ENCODE measurements around the gene SLC26A11.
A peak's percentile ranks its signal among the peaks of the same experiment; 100 is the strongest.

The SLC26A11 gene

DNA sequence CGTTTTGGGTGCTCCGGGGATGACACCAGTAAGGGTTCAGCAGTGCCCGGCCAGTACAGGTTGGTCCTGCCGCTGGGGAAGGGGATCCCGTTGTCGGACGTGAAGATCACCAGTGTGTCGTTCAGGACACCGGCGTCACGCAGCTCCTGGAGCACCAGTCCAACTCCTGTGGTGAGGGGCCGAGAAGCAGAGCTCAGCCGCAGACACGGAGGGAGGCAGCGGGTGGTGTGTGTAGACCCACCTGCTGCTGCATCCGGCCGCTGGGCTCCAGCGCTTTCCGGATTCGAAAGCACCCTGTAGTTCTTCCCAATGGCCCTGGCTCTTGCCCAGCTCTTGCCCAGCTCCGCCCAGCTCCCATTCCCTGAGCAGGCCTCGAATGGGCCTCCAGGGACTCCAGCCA is 8.1 kb upstream of the SLC26A11 start:
- DNase-seq (ENCODE audit: low read depth in 1 of 2, low spot score in 1 of 2): no peak
- H3K27me3 ChIP-seq (ENCODE audit: insufficient read depth, poor library complexity, severe bottlenecking): peaks cover 7% of the 10 kb centered on the region
- H3K4me3 ChIP-seq (replicated peaks; ENCODE audit: insufficient read depth, low read length): no peak overlapping the region
- H3K27ac ChIP-seq (replicated peaks): no peak overlapping the region
- TF ChIP-seq, protein P1, sequence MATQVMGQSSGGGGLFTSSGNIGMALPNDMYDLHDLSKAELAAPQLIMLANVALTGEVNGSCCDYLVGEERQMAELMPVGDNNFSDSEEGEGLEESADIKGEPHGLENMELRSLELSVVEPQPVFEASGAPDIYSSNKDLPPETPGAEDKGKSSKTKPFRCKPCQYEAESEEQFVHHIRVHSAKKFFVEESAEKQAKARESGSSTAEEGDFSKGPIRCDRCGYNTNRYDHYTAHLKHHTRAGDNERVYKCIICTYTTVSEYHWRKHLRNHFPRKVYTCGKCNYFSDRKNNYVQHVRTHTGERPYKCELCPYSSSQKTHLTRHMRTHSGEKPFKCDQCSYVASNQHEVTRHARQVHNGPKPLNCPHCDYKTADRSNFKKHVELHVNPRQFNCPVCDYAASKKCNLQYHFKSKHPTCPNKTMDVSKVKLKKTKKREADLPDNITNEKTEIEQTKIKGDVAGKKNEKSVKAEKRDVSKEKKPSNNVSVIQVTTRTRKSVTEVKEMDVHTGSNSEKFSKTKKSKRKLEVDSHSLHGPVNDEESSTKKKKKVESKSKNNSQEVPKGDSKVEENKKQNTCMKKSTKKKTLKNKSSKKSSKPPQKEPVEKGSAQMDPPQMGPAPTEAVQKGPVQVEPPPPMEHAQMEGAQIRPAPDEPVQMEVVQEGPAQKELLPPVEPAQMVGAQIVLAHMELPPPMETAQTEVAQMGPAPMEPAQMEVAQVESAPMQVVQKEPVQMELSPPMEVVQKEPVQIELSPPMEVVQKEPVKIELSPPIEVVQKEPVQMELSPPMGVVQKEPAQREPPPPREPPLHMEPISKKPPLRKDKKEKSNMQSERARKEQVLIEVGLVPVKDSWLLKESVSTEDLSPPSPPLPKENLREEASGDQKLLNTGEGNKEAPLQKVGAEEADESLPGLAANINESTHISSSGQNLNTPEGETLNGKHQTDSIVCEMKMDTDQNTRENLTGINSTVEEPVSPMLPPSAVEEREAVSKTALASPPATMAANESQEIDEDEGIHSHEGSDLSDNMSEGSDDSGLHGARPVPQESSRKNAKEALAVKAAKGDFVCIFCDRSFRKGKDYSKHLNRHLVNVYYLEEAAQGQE (IDR thresholded peaks at IDR 0.05; ENCODE audit: insufficient replicate concordance, low read depth): no peak
- TF ChIP-seq SPI1 (IDR thresholded peaks at IDR 0.05; ENCODE audit: borderline replicate concordance, low read depth) (no peak), POLR2AphosphoS5 (IDR thresholded peaks at IDR 0.05; ENCODE audit: low read depth) (no peak), GABPA (IDR thresholded peaks at IDR 0.05; ENCODE audit: low read depth) (no peak)
- TF ChIP-seq, protein P2, sequence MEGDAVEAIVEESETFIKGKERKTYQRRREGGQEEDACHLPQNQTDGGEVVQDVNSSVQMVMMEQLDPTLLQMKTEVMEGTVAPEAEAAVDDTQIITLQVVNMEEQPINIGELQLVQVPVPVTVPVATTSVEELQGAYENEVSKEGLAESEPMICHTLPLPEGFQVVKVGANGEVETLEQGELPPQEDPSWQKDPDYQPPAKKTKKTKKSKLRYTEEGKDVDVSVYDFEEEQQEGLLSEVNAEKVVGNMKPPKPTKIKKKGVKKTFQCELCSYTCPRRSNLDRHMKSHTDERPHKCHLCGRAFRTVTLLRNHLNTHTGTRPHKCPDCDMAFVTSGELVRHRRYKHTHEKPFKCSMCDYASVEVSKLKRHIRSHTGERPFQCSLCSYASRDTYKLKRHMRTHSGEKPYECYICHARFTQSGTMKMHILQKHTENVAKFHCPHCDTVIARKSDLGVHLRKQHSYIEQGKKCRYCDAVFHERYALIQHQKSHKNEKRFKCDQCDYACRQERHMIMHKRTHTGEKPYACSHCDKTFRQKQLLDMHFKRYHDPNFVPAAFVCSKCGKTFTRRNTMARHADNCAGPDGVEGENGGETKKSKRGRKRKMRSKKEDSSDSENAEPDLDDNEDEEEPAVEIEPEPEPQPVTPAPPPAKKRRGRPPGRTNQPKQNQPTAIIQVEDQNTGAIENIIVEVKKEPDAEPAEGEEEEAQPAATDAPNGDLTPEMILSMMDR (IDR thresholded peaks at IDR 0.05; ENCODE audit: insufficient read depth, low read length): no peak

- no peak for DNase-seq (ENCODE audit: low read depth in 1 of 2, low spot score in 1 of 2)
- TF ChIP-seq SPI1 (IDR thresholded peaks at IDR 0.05; ENCODE audit: borderline replicate concordance, low read depth) (no peak), GABPA (IDR thresholded peaks at IDR 0.05; ENCODE audit: low read depth) (no peak), POLR2AphosphoS5 (IDR thresholded peaks at IDR 0.05; ENCODE audit: low read depth) (no peak)
- TF ChIP-seq, protein P1 (IDR thresholded peaks at IDR 0.05; ENCODE audit: insufficient replicate concordance, low read depth): no peak
- TF ChIP-seq, protein P2 (IDR thresholded peaks at IDR 0.05; ENCODE audit: insufficient read depth, low read length): no peak
- peaks cover 11% of the 10 kb centered on the region for H3K27me3 ChIP-seq (ENCODE audit: insufficient read depth, poor library complexity, severe bottlenecking)
- H3K27ac ChIP-seq (replicated peaks): no peak overlapping the region
- no peak overlapping the region for H3K4me3 ChIP-seq (replicated peaks; ENCODE audit: insufficient read depth, low read length)
These were observed 7.7 kb upstream of the SLC26A11 start for GRCh38 chr17:80212511-80212910.

DNA sequence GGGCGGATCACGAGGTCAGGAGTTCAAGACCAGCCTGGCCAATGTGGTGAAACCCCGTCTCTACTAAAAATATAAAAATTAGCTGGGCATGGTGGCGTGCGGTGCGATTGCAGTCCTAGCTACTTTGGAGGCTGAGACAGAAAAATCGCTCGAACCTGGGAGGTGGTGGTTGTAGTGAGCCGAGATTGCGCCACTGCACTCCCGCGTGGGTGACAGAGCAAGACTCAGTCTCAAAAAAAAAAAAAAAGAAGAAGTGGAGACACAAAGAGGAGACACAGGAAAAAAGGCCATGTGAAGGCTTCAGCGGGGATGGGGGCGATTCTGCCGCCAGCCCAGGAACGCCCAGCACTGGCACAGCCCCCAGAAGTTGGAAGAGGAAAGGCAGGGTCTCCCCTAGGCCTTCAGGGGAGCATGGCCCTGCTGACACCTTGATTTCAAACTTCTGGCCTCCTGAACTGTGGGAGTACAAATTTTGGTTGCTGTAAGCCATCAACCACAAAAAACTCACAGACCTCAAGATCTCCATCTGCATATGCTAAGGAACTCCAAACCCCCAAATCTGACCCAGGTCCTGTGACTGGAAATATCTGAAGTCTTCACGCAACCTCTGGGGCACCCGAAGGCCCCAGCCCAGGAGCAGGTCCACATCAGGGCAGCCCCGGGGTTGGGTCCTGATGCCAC is 7.1 kb upstream of the SLC26A11 start:
- Histone ChIP-seq H3K27me3 (ENCODE audit: insufficient read depth, poor library complexity, severe bottlenecking) (peaks cover 11% of the 10 kb centered on the region), H3K4me3 (replicated peaks; ENCODE audit: insufficient read depth, low read length) (no peak overlapping the region), H3K27ac (replicated peaks) (peak overlapping the region; percentile 22; the same call in 1 of the 2 replicates)
- peak; percentile 45 to 89 for DNase-seq (ENCODE audit: low read depth in 1 of 2, low spot score in 1 of 2)
- TF ChIP-seq, protein P2 (IDR thresholded peaks at IDR 0.05; ENCODE audit: insufficient read depth, low read length): no peak
- peak; percentile 84 for TF ChIP-seq SPI1 (IDR thresholded peaks at IDR 0.05; ENCODE audit: borderline replicate concordance, low read depth)
- TF ChIP-seq, protein P1 (IDR thresholded peaks at IDR 0.05; ENCODE audit: insufficient replicate concordance, low read depth): no peak
